Measurements from ENCODE around the gene TEAD1.

TEAD1 gene

GRCh38 chr11:12704049-12704448 is 29.8 kb downstream of the TEAD1 start:
- H3K4me3 ChIP-seq (replicated peaks; ENCODE audit: insufficient read depth, low read length), result no peak overlapping the region
- H3K27ac ChIP-seq (replicated peaks), result no peak overlapping the region
- TF ChIP-seq SPI1 (IDR thresholded peaks at IDR 0.05; ENCODE audit: borderline replicate concordance, low read depth), result no peak
- TF ChIP-seq CTCF (IDR thresholded peaks at IDR 0.05; ENCODE audit: insufficient read depth, low read length), result no peak
- TF ChIP-seq POLR2AphosphoS5 (IDR thresholded peaks at IDR 0.05; ENCODE audit: low read depth), result no peak
- TF ChIP-seq REST (IDR thresholded peaks at IDR 0.05; ENCODE audit: insufficient replicate concordance, low read depth), result no peak
- TF ChIP-seq GABPA (IDR thresholded peaks at IDR 0.05; ENCODE audit: low read depth), result no peak
- peaks cover 6% of the 10 kb centered on the region for H3K27me3 ChIP-seq (ENCODE audit: insufficient read depth, poor library complexity, severe bottlenecking)
- no peak for DNase-seq (ENCODE audit: low read depth in 1 of 2, low spot score in 1 of 2)

- H3K27ac ChIP-seq (replicated peaks), result no peak overlapping the region
- H3K27me3 ChIP-seq (ENCODE audit: insufficient read depth, poor library complexity, severe bottlenecking), result no peaks in the 10 kb centered on the region
- TF ChIP-seq SPI1 (IDR thresholded peaks at IDR 0.05; ENCODE audit: borderline replicate concordance, low read depth), result no peak
- no peak for TF ChIP-seq CTCF (IDR thresholded peaks at IDR 0.05; ENCODE audit: insufficient read depth, low read length)
- TF ChIP-seq POLR2AphosphoS5 (IDR thresholded peaks at IDR 0.05; ENCODE audit: low read depth), result no peak
- no peak for TF ChIP-seq REST (IDR thresholded peaks at IDR 0.05; ENCODE audit: insufficient replicate concordance, low read depth)
- no peak for TF ChIP-seq GABPA (IDR thresholded peaks at IDR 0.05; ENCODE audit: low read depth)
- no peak overlapping the region for H3K4me3 ChIP-seq (replicated peaks; ENCODE audit: insufficient read depth, low read length)
- DNase-seq (ENCODE audit: low read depth in 1 of 2, low spot score in 1 of 2), result no peak
These were observed 31.7 kb downstream of the TEAD1 start for GRCh38 chr11:12705874-12706273.

- DNase-seq (ENCODE audit: low read depth in 1 of 2, low spot score in 1 of 2), result no peak
- H3K27me3 ChIP-seq (ENCODE audit: insufficient read depth, poor library complexity, severe bottlenecking), result no peaks in the 10 kb centered on the region
- no peak for TF ChIP-seq REST (IDR thresholded peaks at IDR 0.05; ENCODE audit: insufficient replicate concordance, low read depth)
- TF ChIP-seq GABPA (IDR thresholded peaks at IDR 0.05; ENCODE audit: low read depth), result no peak
- no peak for TF ChIP-seq SPI1 (IDR thresholded peaks at IDR 0.05; ENCODE audit: borderline replicate concordance, low read depth)
- TF ChIP-seq POLR2AphosphoS5 (IDR thresholded peaks at IDR 0.05; ENCODE audit: low read depth), result no peak
- no peak for TF ChIP-seq CTCF (IDR thresholded peaks at IDR 0.05; ENCODE audit: insufficient read depth, low read length)
- no peak overlapping the region for H3K27ac ChIP-seq (replicated peaks)
- H3K4me3 ChIP-seq (replicated peaks; ENCODE audit: insufficient read depth, low read length), result no peak overlapping the region
These were observed 32.6 kb downstream of the TEAD1 start for GRCh38 chr11:12706545-12707499.
